Activated T-helper 9 cell treated with anti-CD3 and anti-CD28 coated beads, Interleukin-2, amount 50 U/mL, for 16 hours (primary cell): ENCODE results near the gene AKAP1.
A peak's percentile ranks its signal among the peaks of the same experiment; 100 is the strongest.

Experiments
- DNase-seq: peaks from one replicate; pipeline ENCODE4 v3.0.0-alpha.2; 2020; ENCODE audit warnings: low read depth

The AKAP1 gene

GRCh38 chr17:57130708-57131461, 45.8 kb downstream of the AKAP1 start:
- DNase-seq, result peak; percentile 69

GRCh38 chr17:57132663-57133062, 47.6 kb downstream of the AKAP1 start:
- DNase-seq, result no peak

- DNase-seq, result no peak
Observed at GRCh38 chr17:57133486-57133885, 48.4 kb downstream of the AKAP1 start.

GRCh38 chr17:57135026-57135788, 50.2 kb downstream of the AKAP1 start:
- DNase-seq, result no peak

- DNase-seq, result no peak
Observed at GRCh38 chr17:57135789-57136291, 50.8 kb downstream of the AKAP1 start.

- DNase-seq, result no peak
Observed at GRCh38 chr17:57136355-57136754, 51.3 kb downstream of the AKAP1 start.

GRCh38 chr17:57138030-57138911, 53.2 kb downstream of the AKAP1 start:
- DNase-seq, result no peak

- DNase-seq, result no peak
Observed at GRCh38 chr17:57138956-57139576, 54.0 kb downstream of the AKAP1 start.

GRCh38 chr17:57140316-57140715, 55.3 kb downstream of the AKAP1 start:
- DNase-seq, result no peak

GRCh38 chr17:57142925-57143324, 57.9 kb downstream of the AKAP1 start:
- DNase-seq, result no peak

- no peak for DNase-seq
Observed at GRCh38 chr17:57143361-57143760, 58.3 kb downstream of the AKAP1 start.

- DNase-seq, result no peak
Observed at GRCh38 chr17:57143919-57144318, 58.9 kb downstream of the AKAP1 start.

- DNase-seq, result no peak
Observed at GRCh38 chr17:57144567-57144966, 59.5 kb downstream of the AKAP1 start.

- no peak for DNase-seq
Observed at GRCh38 chr17:57145347-57145746, 60.3 kb downstream of the AKAP1 start.

- DNase-seq, result no peak
Observed at GRCh38 chr17:57146273-57146672, 61.2 kb downstream of the AKAP1 start.

GRCh38 chr17:57151798-57152197, 66.8 kb downstream of the AKAP1 start:
- no peak for DNase-seq

- DNase-seq, result no peak
Observed at GRCh38 chr17:57152967-57153528, 68.0 kb downstream of the AKAP1 start.

- no peak for DNase-seq
Observed at GRCh38 chr17:57154921-57155320, 69.9 kb downstream of the AKAP1 start.

- DNase-seq, result no peak
Observed at GRCh38 chr17:57158325-57158724, 73.3 kb downstream of the AKAP1 start.

- no peak for DNase-seq
Observed at GRCh38 chr17:57158795-57159194, 73.7 kb downstream of the AKAP1 start.

GRCh38 chr17:57160624-57161023, 75.6 kb downstream of the AKAP1 start:
- no peak for DNase-seq

- no peak for DNase-seq
Observed at GRCh38 chr17:57164814-57165213, 79.8 kb downstream of the AKAP1 start.
